IMR-90 (cell line): ENCODE measurements around the gene OOSP1. TPM values are rescaled to one million over a fixed set of nuclear protein-coding genes. Genes with fewer than 3 reads are reported as not detected.

Experiments
- ATAC-seq: fragments of 200-7000 bp; cut with Tn5 transposase; 2 replicates; pipeline ENCODE4 v1.9.1; 2020; ENCODE audit warnings: low read depth, mild to moderate bottlenecking, moderate library complexity
- BruUV-seq: library from RNA; stranded (reverse); fragments of 400-500 nt; replicated peaks from 2 replicates; lab custom pipeline; 2021; lab: Mats Ljungman, UMichigan
- CTCF ChIA-PET: fragments of 300-600 bp; formaldehyde crosslinking; extraction: SDS; loops from one replicate; lab custom pipeline; 2021; ENCODE audit warnings: antibody characterized with exemption; lab: Yijun Ruan, JAX
- POLR2A ChIA-PET: fragments of 300-600 bp; sonication (Branson Sonifier 250); formaldehyde crosslinking; loops from one replicate; lab custom pipeline; 2022; ENCODE audit warnings: antibody characterized with exemption; ENCODE audit not compliant: unreplicated experiment; lab: Charles Lee
- DNase-seq: peaks from one replicate; pipeline ENCODE4 v3.0.0; 2013
- H2AFZ ChIP-seq: replicated peaks from 2 replicates; pipeline ENCODE3; 2013; ENCODE audit warnings: low read length, mild to moderate bottlenecking; ENCODE audit not compliant: poor library complexity
- H2AK5ac ChIP-seq: 2 replicates; pipeline ENCODE4 v1.6.1; 2013; ENCODE audit warnings: low read depth, low read length, inconsistent platforms
- H2AK9ac ChIP-seq: replicated peaks from 2 replicates; pipeline ENCODE3; 2013; ENCODE audit warnings: mild to moderate bottlenecking, low read depth, low read length, moderate library complexity; ENCODE audit not compliant: poor library complexity
- H2BK120ac ChIP-seq: 2 replicates; pipeline ENCODE4 v1.6.1; 2013; ENCODE audit warnings: low read depth, low read length, inconsistent platforms
- H2BK15ac ChIP-seq: 3 replicates; pipeline ENCODE4 v1.6.1; 2013; ENCODE audit warnings: low read depth, low read length, inconsistent platforms
- H2BK20ac ChIP-seq: 2 replicates; pipeline ENCODE4 v1.6.1; 2013; ENCODE audit warnings: low read depth, mild to moderate bottlenecking, inconsistent platforms, low read length, moderate library complexity
- H2BK5ac ChIP-seq: 2 replicates; pipeline ENCODE4 v1.6.1; 2013; ENCODE audit warnings: mild to moderate bottlenecking, low read depth, low read length, inconsistent platforms; ENCODE audit not compliant: poor library complexity, severe bottlenecking
- H3K14ac ChIP-seq: replicated peaks from 2 replicates; pipeline ENCODE4 v1.6.1; 2013; ENCODE audit warnings: low read depth, low read length, inconsistent platforms
- H3K18ac ChIP-seq: 2 replicates; pipeline ENCODE4 v1.6.1; 2013; ENCODE audit warnings: low read depth, low read length, control low read depth
- H3K23ac ChIP-seq: 2 replicates; pipeline ENCODE4 v1.6.1; 2013; ENCODE audit warnings: low read depth, low read length, inconsistent platforms
- H3K27ac ChIP-seq: 2 replicates; pipeline ENCODE4 v1.5.1; 2013; ENCODE audit warnings: mild to moderate bottlenecking, control low read depth, low read length; ENCODE audit not compliant: insufficient read depth
- H3K27me3 ChIP-seq: 2 replicates; pipeline ENCODE4 v1.6.1; 2013; ENCODE audit warnings: low read length; ENCODE audit not compliant: control insufficient read depth, insufficient read depth
- H3K36me3 ChIP-seq: 2 replicates; pipeline ENCODE4 v1.6.1; 2013; ENCODE audit warnings: low read length, mixed read lengths; ENCODE audit not compliant: control insufficient read depth, insufficient read depth
- H3K4ac ChIP-seq: 2 replicates; pipeline ENCODE4 v1.6.1; 2013; ENCODE audit warnings: low read depth, low read length, inconsistent platforms
- H3K4me1 ChIP-seq: 2 replicates; pipeline ENCODE4 v1.6.1; 2013; ENCODE audit warnings: low read length, mixed read lengths; ENCODE audit not compliant: control insufficient read depth, insufficient read depth
- H3K4me2 ChIP-seq: 2 replicates; pipeline ENCODE4 v1.6.1; 2013; ENCODE audit warnings: low read depth, mild to moderate bottlenecking, control low read depth, low read length, moderate library complexity
- H3K4me3 ChIP-seq: 2 replicates; pipeline ENCODE4 v1.5.1; 2013; ENCODE audit warnings: low read depth, mild to moderate bottlenecking, control low read depth, low read length, moderate library complexity; ENCODE audit not compliant: insufficient read depth
- H3K56ac ChIP-seq: 2 replicates; pipeline ENCODE4 v1.6.1; 2013; ENCODE audit warnings: low read length, inconsistent platforms; ENCODE audit not compliant: insufficient read depth; ENCODE audit errors: extremely low read depth
- H3K79me1 ChIP-seq, 2 experiments: 2 replicates each; pipeline ENCODE4 v1.6.1; 2013; ENCODE audit warnings: low read length in 2 of 2, inconsistent platforms in 1 of 2, low read depth in 1 of 2
- H3K9ac ChIP-seq: 2 replicates; pipeline ENCODE4 v1.6.1; 2013; ENCODE audit warnings: low read depth, low read length, control low read depth
- H3K9me1 ChIP-seq: 2 replicates; pipeline ENCODE4 v1.6.1; 2013; ENCODE audit warnings: low read length, inconsistent platforms; ENCODE audit not compliant: insufficient read depth
- H3K9me3 ChIP-seq: 2 replicates; pipeline ENCODE4 v1.6.1; 2013; ENCODE audit warnings: low read length; ENCODE audit not compliant: control insufficient read depth, insufficient read depth
- H4K20me1 ChIP-seq: 2 replicates; pipeline ENCODE4 v1.6.1; 2013; ENCODE audit warnings: low read length, inconsistent platforms; ENCODE audit not compliant: insufficient read depth
- H4K5ac ChIP-seq: 2 replicates; pipeline ENCODE4 v1.6.1; 2013; ENCODE audit warnings: mild to moderate bottlenecking, low read depth, low read length, control low read depth
- H4K8ac ChIP-seq, 2 experiments: 2 replicates each; pipeline ENCODE4 v1.6.1; 2013; ENCODE audit warnings: low read depth in 2 of 2, low read length in 2 of 2, control low read depth in 1 of 2, inconsistent platforms in 1 of 2
- H4K91ac ChIP-seq: 2 replicates; pipeline ENCODE4 v1.6.1; 2013; ENCODE audit warnings: low read depth, low read length, inconsistent platforms; ENCODE audit not compliant: insufficient read depth
- CEBPB ChIP-seq: IDR thresholded peaks from 2 replicates; pipeline ENCODE4 v1.6.1; 2012; ENCODE audit warnings: low read depth, low read length, improper control_type of control experiment
- FOS ChIP-seq: fragments of 150-350 bp; IDR thresholded peaks from 2 replicates; pipeline ENCODE4 v1.6.1; 2016; ENCODE audit warnings: low read depth, low read length
- MXI1 ChIP-seq: IDR thresholded peaks from 2 replicates; pipeline ENCODE4 v1.6.1; 2012; ENCODE audit warnings: low read depth, mild to moderate bottlenecking, low read length, moderate library complexity, borderline replicate concordance
- NFE2L2 ChIP-seq: fragments of 150-350 bp; IDR thresholded peaks from 2 replicates; pipeline ENCODE4 v1.6.1; 2016; ENCODE audit warnings: low read depth, mild to moderate bottlenecking, low read length
- WGBS, 2 experiments: methylation state at CpG; one replicate each; pipeline versions ENCODE4 v1.1.5 to v1.1.7; 2013; ENCODE audit warnings: missing lambda C conversion rate in 2 of 2; ENCODE audit not compliant: insufficient read length in 1 of 2; ENCODE audit errors: extremely low coverage in 2 of 2; 5-methylcytosine and 5-hydroxymethylcytosine counted together
- dilution Hi-C: fragments of 300-500 bp; cut with HindIII; formaldehyde crosslinking; loops from one replicate; pipeline ENCODE4 v1.14.3; 2018; ENCODE audit warnings: low sequenced_read_pairs; ENCODE audit not compliant: unreplicated experiment
- in situ Hi-C: fragments of 300-500 bp; cut with MboI; formaldehyde crosslinking; loops from 3 replicates; pipeline ENCODE4 v1.14.3; 2019; ENCODE audit warnings: low sequenced_read_pairs, inconsistent platforms, mixed read lengths
- intact Hi-C: fragments of 100-400 bp; cut with micrococcal nuclease; formaldehyde crosslinking; loops from 2 replicates; pipeline ENCODE4 v1.10.0; 2022
- polyA plus RNA-seq, 3 experiments: library from polyadenylated mRNA; depleted of rRNA; stranded (reverse); fragments of >200 nt; gene quantifications; 2 replicates each; pipeline ENCODE4 v1.2.3, GENCODE V29; 2012; ENCODE audit warnings: low replicate concordance in 1 of 3
- total RNA-seq: library from RNA; depleted of rRNA; stranded (reverse); fragments of >200 nt; gene quantifications from 2 replicates; pipeline ENCODE4 v1.2.3, GENCODE V29; 2012

Gene OOSP1
- total and polyA plus RNA-seq, 2 of the 4 experiments (the other 2 are of a cell fraction): not detected

DNA sequence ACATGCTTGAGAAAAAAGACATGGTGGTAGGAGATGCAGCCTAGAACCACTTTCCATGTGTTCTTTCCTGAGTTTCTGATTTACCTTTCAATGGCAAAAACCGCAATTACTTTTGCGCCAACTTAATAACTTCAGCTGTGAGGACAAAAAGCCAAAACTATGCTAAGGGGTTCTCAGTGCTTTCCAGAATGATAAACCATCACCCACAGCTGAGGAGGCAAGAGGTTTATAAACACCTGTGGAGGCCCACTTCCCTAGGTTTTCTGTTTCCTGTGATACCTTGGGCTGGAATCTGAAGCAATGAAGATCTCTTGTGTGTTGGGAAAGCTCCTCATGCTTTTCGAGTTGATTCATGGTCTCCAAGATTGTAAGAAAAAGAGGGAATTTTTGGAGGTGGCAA lies 25.5 kb downstream of the OOSP1 start, which contains the start of gene OOSP4A:
TSS of gene OOSP4A (plus strand) at position 301 of the 400 bp plus-strand sequence. CDS start at position 301, 0 bp downstream.
- TF ChIP-seq CEBPB: no peak
- TF ChIP-seq NFE2L2: no peak
- TF ChIP-seq MXI1: no peak
- no peak for TF ChIP-seq FOS
- Histone ChIP-seq H2BK5ac (no peak within 1 kb of the TSS), H3K27ac (no peak within 1 kb of the TSS), H3K79me1 (no peaks in the 10 kb centered on the region), H4K5ac (no peak within 1 kb of the TSS), H2BK20ac (no peak within 1 kb of the TSS), H3K27me3 (no peaks in the 10 kb centered on the region), H3K4me2 (no peak within 1 kb of the TSS), H4K20me1 (no peaks in the 10 kb centered on the region), H2BK120ac (no peak within 1 kb of the TSS), H4K8ac (no peak within 1 kb of the TSS), H3K9me1 (no peaks in the 10 kb centered on the region), H2AFZ (no peak within 1 kb of the TSS), H2BK15ac (no peak within 1 kb of the TSS), H4K91ac (no peak within 1 kb of the TSS), H3K18ac (no peak within 1 kb of the TSS), H3K23ac (no peak within 1 kb of the TSS), H3K4ac (no peak within 1 kb of the TSS), H3K9me3 (no peaks in the 10 kb centered on the region), H3K9ac (no peak within 1 kb of the TSS), H3K14ac (no peak within 1 kb of the TSS), H3K4me1 (no peaks in the 10 kb centered on the region), H2AK5ac (no peak within 1 kb of the TSS), H2AK9ac (no peak within 1 kb of the TSS), H3K36me3 (no peaks in the 10 kb centered on the region), H3K56ac (no peak within 1 kb of the TSS), H3K4me3 (no peak within 1 kb of the TSS)
- in situ Hi-C loops (no loop called here), dilution Hi-C loops (no loop called here), intact Hi-C loops (no loop called here)
- DNase-seq (no peak), ATAC-seq (no peak)
- no CpG with 5 or more reads among the region's 3 CpGs for WGBS, 2 experiments
- no TSS peak for BruUV-seq
- CTCF ChIA-PET: no interaction called here
- POLR2A ChIA-PET: no interaction called here
